Jurkat, Clone E6-1 (cell line): ENCODE results near the gene BBS4.

ENCODE experiments used
- DNase-seq: peaks from one replicate; pipeline ENCODE4 v3.0.0-alpha.2; 2011; ENCODE audit warnings: low read depth, low spot score
- H3K4me3 ChIP-seq: 2 replicates; pipeline ENCODE4 v1.5.1; 2011; ENCODE audit warnings: mild to moderate bottlenecking, low read length, control low read depth, moderate library complexity

Gene BBS4

DNA sequence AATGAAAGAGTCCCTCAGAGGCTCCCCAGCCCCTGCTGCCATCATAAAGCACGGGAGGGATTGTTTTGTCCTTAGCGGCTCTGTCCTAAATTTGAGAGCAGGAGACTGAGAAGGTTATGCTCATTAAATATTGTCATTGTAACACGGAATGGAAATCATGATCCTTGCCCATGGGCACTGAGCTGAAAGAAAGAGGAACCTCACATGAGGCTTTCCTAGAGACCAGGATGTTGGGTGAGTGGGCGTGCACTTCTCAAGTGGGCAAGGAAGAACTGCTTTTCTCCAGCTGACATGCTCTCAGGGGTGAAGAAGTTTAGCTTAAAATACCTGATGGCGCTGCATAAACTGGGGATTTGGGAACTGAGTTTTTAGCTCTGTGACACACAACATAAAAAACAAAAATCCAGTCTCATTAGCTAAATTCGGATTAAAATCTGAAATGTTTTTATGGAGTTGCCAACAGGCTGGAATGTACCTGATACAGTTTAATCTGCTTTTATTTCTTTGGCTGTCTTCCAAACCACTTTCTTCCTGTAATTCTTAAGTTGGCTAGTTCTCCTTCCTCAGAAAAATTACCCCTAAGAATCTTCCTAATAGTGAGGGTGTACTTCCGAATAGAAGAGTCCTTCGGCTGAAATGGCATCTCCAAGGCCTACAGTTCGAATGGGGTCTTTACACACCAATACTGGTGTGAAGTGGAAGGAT lies 65.9 kb downstream of the BBS4 start:
- no peak for DNase-seq
- no peak overlapping the region for H3K4me3 ChIP-seq

DNA sequence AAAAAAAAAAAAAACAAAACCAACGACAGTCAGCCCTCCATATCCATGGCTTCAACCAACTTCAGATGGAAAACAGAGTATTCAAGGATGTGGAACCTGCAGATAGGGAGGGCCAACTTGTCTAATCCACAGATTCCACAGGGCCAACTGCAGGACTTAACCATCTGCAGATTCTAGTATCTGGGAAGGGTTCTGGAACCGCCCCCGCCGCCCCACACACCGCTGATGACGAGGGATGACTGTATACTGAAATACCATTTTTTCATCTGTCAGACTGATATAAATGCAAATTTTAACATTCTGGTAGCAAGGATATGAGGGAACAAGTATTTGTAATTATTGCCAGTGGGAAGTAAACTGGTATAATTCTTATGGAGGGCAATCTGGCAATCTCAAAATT lies 68.1 kb downstream of the BBS4 start:
- H3K4me3 ChIP-seq: no peak overlapping the region
- DNase-seq: no peak

DNA sequence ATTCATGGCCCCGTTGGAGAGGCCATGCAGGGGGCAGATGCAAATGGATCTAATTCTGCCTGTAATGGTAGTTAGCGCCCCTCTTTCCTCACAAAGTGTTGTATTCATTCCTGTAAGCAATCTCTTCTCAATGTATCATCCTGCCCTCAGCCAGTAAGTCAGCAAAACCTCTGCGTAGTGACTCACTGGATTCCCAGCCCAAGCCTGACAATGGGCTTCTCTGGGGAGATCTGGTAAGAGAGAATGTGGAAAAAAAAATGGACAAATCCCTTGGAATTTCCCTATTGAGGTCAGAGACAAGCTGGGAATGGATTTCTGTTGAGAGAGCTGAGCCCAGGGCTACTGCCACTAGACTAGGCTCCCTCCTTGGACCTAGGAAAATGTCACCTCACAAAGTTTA lies 72.2 kb downstream of the BBS4 start:
- no peak for DNase-seq
- no peak overlapping the region for H3K4me3 ChIP-seq

DNA sequence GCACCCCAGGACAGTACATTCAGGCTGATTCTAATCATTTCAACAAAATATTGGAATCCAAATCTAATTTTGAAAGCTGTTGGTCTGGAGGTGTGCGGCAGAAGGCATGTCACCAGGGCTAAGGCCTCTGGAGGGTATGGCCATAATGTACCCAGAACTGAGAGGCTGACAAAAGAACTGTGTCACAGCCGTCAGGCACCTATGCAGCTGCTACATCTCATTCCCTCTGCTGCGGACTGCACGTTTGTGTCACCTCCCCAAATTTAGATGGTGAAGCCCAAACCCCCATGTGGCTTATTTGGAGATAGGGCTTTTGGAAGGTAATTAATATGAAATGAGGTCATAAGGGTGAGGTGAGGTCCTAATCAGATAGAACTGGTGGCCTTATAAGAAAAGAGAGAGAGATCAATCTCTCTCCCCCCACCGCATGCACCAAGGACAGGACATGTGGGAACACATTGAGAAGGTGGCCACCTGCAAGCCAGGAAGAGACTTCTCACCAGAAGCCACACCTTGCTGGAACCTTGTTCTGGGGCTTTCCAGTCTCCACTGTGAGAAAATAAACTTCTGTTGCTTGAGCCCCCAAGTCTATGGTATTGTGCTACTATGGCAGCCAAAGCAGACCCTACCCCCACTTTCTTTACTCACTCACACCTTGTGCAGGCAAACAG lies 74.7 kb downstream of the BBS4 start:
- no peak overlapping the region for H3K4me3 ChIP-seq
- no peak for DNase-seq

DNA sequence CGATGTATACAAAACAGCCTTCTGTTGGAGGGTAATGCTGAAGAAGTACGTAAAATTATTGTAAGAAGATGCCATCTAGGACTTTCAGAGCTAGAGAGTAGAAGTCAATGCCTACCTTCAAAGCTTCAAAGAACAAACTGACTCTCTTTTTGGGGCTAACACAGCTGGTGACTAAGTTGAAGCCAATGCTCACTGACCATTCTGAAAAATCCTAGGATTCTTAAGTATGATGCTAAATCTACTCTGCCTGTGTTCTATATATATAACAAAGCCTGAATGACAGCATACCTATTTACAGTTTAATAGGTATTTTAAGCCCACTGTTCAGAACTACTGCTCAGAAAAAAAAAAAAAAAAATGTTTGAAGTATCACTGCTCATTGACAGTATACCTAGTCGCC lies 78.6 kb downstream of the BBS4 start:
- no peak for DNase-seq

DNA sequence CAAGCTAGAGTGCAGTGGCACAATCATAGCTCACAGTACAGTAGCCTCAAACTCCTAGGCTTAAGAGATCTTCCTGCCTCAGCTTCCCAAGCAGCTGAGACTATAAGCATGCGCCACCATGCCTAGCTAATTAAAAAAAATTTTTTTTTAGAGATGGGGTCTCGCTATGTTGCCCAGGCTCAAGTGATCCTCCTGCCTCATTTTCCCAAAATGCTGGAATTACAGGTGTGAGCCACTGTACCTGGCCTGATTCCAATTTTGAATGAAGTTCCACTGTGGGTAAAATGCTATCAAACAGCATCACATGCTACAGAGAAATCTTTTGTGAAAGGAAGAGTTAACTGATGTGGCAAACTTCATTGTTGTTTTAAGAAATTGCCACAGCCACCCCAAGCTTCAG lies 80.0 kb downstream of the BBS4 start:
- no peak overlapping the region for H3K4me3 ChIP-seq
- no peak for DNase-seq

More for the DNA sequence above, 78.6 kb downstream of the BBS4 start:
- H3K4me3 ChIP-seq: no peak overlapping the region

DNA sequence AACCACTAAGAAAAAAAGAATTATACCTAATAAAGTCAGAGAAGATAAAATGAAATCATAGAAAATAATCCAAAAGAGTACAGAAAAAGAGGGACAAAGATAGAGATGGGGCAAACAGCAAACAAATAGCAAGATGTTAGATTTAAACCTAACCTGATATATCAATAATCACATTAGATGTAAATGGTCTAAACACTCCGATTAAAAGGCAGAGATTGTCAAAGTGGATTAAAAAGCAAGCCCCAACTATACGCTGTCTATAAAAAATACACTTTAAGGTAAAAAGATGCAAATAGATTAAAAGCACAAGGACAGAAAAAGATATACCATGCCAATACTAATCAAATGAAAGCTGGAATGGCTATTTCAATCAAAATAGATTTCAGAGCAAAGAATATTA lies 80.8 kb downstream of the BBS4 start:
- no peak overlapping the region for H3K4me3 ChIP-seq
- DNase-seq: no peak

DNA sequence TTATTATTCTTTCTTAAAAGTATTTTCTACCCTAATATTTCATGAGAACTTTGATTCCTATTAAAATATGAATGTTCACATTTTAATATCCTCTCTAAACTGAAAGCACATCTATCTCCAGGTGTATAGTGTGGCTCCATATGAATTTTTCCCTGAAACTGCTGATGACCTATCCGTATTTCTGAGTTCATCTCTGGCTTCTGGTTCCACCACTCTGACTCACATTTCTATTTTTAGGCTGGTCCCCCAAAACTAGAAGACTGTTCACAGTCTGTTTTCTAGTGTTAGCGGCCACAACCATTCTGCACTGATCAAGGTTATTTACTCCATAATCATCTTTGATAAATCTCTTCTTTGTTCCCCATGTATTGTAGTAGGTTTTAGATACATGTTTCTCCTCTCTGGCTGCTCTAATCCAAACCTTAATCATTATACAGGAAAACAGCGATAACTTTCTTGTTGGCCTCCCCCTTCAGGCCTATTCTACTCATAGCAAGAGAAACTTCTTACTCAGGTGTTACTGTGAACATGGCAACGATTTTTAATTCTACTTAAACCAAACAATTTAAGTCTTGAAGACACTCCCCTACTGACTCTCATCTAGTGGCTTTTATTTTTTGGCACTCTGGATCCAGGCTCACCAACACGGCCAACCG lies 84.8 kb downstream of the BBS4 start:
- no peak for DNase-seq
- no peak overlapping the region for H3K4me3 ChIP-seq

DNA sequence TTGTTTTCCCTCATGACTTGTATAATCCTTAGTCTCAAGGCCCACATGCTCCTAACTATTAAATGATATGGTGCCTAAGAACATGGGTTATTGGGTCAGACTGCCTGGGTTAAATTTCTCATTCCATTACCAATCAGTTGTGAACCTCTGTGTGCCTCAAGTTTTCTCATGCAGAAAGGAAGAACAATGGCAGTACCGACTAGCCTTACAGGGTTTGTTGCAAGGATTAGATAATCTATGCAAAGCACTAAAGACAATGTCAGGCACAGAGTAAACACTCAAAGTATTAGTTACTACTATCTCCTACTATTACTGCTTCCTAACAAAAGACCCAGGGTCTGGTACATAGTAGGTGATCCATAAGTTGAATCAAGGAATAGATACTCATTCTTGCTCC lies 85.3 kb downstream of the BBS4 start:
- no peak overlapping the region for H3K4me3 ChIP-seq
- no peak for DNase-seq

DNA sequence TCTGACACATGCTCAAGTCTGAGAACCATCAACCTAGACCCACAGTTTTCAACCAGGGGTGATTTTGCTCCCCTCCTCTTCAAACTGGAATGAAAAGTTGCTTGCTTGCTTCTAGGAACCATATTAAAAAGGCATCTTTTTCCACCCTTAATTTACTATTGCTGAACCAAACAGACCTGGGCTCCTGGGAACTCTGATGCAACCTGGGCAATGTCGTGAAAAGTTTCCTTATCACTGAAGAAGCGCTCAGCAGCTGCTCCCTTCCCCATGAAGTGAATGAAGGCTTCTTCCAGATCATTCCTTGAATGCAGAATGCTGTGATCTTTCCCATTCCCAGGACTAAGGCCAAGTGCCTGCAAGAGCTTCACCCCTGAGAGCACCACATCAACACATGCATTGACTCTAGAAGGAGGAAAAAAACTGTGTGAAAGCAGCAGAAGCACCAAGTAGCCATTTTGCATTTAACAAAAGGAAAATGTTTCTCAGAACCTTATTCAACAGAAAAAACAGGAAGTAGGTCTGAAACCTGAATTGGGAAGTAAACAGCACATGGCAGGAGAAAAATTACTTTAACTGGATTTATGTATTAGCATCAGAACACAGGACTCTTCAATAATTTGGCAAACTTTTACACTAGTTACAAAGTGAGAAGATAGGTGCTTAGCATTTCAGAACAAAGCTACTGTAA lies 88.8 kb downstream of the BBS4 start:
- DNase-seq: no peak
- no peak overlapping the region for H3K4me3 ChIP-seq

DNA sequence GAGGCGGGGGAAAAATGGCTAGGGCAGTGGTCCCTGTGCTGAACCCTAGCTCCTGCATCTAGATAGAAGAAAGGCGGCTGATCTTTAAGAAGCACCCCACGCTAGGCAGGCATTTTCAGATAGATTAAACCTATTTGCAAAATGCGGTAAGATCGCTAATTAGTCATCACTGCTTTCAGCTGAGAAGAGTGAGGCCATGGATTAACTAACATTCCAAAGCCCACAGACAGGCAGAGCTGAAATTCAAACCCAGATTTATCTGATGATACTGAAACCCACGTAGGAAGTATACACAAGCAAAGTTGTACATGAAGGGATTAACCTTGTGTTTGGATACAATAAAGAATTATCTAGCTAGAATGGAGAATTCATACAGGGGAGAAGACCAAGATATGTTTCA lies 92.8 kb downstream of the BBS4 start:
- H3K4me3 ChIP-seq: no peak overlapping the region
- DNase-seq: no peak

DNA sequence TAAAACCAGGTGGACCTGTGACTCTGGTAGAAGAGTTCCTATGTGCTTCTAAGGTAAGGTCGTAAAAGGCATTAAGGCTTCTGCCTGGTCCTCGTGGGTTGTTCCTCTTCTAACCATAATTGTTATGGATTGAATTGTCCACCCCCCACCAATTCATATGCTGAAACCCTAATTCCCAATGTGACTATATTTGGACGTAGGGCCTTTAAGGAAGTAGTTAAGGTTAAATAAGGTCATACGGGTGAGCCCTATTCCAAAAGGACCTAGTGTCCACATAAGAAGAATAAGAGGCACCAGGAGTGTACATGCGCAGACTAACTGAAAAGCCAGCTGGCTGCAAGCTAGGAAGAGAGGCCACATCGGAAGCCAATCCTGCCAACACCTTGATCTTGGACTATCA lies 95.6 kb downstream of the BBS4 start:
- peak overlapping the region; percentile 79 for H3K4me3 ChIP-seq
- DNase-seq: no peak

DNA sequence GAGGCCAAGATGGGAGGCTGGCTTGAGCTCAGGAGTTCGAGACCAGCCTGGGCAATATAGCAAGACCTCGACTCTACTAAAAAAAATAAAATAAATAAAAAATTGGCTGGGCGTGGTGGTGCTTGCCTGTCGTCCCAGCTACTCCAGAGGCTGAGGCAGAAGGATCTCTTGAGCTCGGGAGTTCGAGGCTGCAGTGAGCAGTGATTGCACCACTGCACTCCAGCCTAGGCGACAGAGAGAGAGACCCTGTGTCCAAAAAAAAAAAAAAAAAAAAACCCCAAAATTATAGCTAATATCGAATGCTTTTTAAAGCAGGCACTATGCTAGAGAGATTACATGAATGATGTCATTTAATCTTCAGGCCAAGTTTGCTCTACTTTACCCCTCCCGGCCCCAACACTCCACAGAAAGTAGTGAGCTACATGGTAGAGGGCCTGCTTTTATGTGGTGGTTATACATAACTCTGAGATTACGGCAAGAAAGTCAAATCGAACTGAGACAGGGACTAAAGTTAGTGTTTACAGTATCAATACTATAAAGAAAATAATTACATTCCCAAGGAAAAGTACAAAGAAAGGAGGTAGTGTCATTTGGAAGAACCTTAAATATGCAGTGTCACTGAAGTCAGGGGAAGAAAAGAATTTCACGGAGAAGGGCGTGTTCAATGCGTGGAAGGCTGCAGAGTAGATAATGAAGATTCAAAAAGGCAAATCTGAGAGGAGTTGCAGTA lies 96.4 kb downstream of the BBS4 start:
- no peak for DNase-seq

DNA sequence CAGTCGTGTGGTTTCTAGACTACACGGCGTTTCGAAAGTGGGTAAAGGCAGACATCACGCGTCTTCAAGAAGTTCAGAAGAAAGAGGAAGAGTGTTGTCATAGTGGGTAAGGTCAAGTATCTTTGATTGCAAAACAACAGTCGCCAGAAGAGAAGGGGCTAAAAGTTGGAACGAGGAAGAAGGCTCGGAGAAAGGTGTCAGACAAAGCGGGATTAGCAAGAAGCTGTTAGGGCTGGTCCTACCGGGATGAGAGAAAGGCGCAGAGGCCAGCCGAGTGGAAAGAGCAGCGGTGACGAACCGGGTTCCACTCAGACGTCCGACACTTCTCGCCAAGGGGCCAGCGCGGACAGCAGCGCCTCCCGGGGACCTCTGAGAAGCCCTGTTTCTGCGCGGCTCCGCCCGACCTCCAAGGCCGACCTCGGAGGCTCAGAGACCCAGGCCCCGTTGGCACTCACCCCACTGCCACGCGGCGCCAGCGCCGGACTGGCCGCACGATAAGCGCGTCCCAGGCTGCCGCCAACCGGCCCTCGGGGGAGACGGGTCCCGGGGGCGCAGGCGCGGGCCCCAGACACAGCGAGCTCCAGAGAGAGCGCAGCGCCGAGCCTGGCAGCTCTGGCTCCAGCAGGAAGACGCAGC lies 97.1 kb downstream of the BBS4 start:
- DNase-seq: no peak
- peak overlapping the region; percentile 79 for H3K4me3 ChIP-seq

More for the DNA sequence above, 96.4 kb downstream of the BBS4 start:
- peak overlapping the region; percentile 79 for H3K4me3 ChIP-seq

DNA sequence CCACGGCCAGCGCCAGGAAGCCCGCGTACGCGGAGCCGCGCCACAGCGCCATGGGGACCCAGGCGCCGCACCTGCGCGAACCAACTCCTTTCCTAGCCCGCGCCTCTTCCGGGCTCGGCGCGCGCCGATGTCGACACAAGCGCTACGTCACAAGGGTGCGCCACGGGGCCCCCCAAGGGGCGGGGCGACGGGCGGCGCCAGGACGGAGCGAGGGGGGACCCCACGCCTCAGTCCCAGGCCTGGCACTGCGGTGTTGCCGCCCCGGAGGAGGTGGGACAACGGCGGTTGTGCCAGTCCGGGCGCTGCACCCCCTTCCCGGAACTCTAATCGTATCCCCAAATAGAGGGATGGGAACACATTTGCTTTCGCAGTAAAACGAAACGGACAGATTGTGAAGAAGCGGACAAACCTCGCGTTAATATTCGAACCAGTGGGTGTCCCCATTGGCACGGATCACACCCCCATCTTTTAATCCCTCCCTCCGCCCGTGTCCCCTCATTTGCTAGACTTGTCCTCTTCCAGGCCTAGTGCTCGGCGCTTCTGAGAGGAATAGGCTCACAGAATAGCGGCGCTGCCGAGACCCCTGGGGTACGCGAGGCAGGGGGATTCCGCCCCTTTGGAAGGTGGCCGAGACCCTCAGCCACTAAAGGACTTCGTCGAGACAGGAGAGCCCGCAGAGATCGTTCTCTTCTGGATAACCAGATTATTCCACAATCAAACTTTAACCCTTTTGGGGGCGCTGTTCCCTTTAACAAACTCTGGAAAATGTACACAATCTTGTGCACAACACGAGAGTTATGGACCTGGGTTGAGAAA lies 97.8 kb downstream of the BBS4 start, which contains the start of gene ADPGK:
TSS of gene ADPGK (minus strand) at position 119 of the 816 bp plus-strand sequence. CDS start at position 52, 67 bp downstream.
- peak within 1 kb of the TSS; percentile 79 for H3K4me3 ChIP-seq
- peak; percentile 90 for DNase-seq

DNA sequence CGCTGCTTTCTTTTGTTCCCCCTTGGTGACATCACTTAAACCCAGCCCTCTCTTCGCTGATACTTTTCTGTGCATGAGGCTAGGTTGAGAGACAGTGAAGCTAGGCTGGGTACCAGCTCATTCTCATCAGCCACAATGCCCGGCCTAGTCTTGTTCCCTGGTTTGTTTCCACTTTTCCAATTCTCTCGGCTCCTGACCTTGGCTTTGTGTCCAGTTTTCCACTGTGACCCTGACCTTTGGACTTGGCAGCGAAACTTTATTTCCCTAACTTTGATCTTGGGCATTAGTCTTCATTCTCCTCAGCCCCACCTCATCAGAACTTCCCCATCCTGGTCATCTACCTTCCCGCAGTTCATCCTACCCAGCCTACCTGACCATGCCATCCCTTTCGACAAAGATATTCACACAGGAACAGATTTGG lies 98.5 kb downstream of the BBS4 start:
- H3K4me3 ChIP-seq: peak overlapping the region; percentile 79
- no peak for DNase-seq

DNA sequence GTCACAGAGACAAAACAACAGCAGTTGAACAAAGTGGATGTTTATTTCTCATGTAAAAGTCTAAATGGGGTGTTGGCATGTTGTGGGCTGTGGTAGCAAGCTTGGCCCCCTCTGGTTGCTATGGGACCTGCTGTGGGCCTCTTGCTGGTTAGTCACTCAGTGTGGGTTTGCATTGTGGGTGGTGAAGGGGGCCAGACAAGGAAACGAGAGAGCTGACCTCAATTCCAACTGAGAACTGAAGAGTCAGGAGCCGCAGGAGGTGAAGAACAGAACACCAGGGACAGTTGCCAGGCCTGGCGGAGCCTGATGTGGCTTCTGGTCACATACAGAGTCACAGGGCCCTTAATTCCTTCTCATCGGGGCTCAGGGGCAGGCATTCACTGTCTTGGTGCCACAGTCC lies 99.4 kb downstream of the BBS4 start:
- H3K4me3 ChIP-seq: no peak overlapping the region
- DNase-seq: peak; percentile 53

DNA sequence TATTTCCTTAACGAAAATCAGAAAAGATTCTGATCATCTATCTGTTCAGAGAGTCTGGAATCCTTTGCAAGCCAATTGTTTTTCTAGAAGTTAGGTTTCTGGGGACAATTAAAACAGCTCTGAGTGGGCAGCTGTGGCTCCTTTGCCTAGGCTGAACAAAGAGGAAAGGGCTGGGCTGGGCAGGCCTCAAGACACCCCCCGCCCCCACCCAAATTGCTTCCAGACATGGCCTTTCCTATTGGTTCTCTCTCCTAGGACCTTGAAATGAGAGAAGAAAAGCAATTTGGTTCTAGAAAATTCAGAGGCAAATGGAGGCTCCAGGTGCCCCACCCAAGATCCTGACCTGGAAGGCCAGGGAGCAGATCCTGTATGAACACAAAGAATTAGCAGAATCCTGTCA lies 99.8 kb downstream of the BBS4 start:
- DNase-seq: no peak
- H3K4me3 ChIP-seq: no peak overlapping the region
